22Rv1 (cell line): ENCODE measurements around the gene ACACB.
A peak's percentile ranks its signal among the peaks of the same experiment; 100 is the strongest.

Experiments
- CTCF ChIP-seq: fragments of 450-650 bp; IDR thresholded peaks from 2 replicates; pipeline ENCODE4 v1.5.1; 2017; ENCODE audit warnings: mild to moderate bottlenecking
- ZFX ChIP-seq: fragments of 450-650 bp; IDR thresholded peaks from 2 replicates; pipeline ENCODE4 v1.6.1; 2017; ENCODE audit warnings: antibody characterized with exemption, borderline replicate concordance

- peak; percentile 70 for TF ChIP-seq CTCF
- TF ChIP-seq ZFX = no peak
Measured at GRCh38 chr12:109302358-109302757, 186.0 kb downstream of the ACACB start.
